Neural progenitor cell (in vitro differentiated cells): Measurements from ENCODE around the gene SERPINB6. TPM values are rescaled to one million over a fixed set of nuclear protein-coding genes. Genes with fewer than 3 reads are reported as not detected.
"Not testable (repeated sequence)": the region's sequence is repeated elsewhere in the genome, so short reads cannot be mapped to it uniquely, and the experiment has no call there.

ENCODE experiments used
- DNase-seq: peaks from one replicate; pipeline ENCODE4 v3.0.0-alpha.2; 2016; ENCODE audit warnings: low spot score
- H2AFZ ChIP-seq: fragments of 200-600 bp; sonication (generic); replicated peaks from 2 replicates; pipeline ENCODE4 v1.6.1; 2016; ENCODE audit warnings: antibody characterized with exemption
- H3F3A ChIP-seq: fragments of 200-600 bp; sonication (generic); 2 replicates; pipeline ENCODE4 v1.6.1; 2016; ENCODE audit warnings: antibody characterized with exemption, low read depth
- H3K27ac ChIP-seq: fragments of 200-600 bp; sonication (generic); 2 replicates; pipeline ENCODE4 v1.5.1; 2016; ENCODE audit warnings: mild to moderate bottlenecking
- H3K27me3 ChIP-seq: fragments of 200-600 bp; sonication (generic); 2 replicates; pipeline ENCODE4 v1.6.1; 2016; ENCODE audit warnings: mild to moderate bottlenecking, moderate library complexity
- H3K36me3 ChIP-seq: fragments of 200-600 bp; sonication (generic); 2 replicates; pipeline ENCODE4 v1.5.1; 2016
- H3K4me1 ChIP-seq: fragments of 200-600 bp; sonication (generic); 2 replicates; pipeline ENCODE4 v1.6.1; 2016; ENCODE audit warnings: mixed run types
- H3K4me2 ChIP-seq: fragments of 200-600 bp; sonication (generic); 2 replicates; pipeline ENCODE4 v1.6.1; 2016
- H3K4me3 ChIP-seq: fragments of 200-600 bp; sonication (generic); 2 replicates; pipeline ENCODE4 v1.5.1; 2016
- H3K79me2 ChIP-seq: fragments of 200-600 bp; sonication (generic); 2 replicates; pipeline ENCODE4 v1.6.1; 2016; ENCODE audit warnings: low read depth
- H3K9ac ChIP-seq: fragments of 200-600 bp; sonication (generic); 2 replicates; pipeline ENCODE4 v1.6.1; 2016
- H3K9me3 ChIP-seq: fragments of 200-600 bp; sonication (generic); 2 replicates; pipeline ENCODE4 v1.5.1; 2016; ENCODE audit warnings: low read depth
- H4K20me1 ChIP-seq: fragments of 200-600 bp; sonication (generic); 2 replicates; pipeline ENCODE4 v1.6.1; 2016; ENCODE audit warnings: low read depth
- H3K27ac Mint-ChIP-seq: 3 replicates; pipeline ENCODE4 v1.8.0; 2021; ENCODE audit warnings: mixed read lengths
- H3K27me3 Mint-ChIP-seq: 2 replicates; pipeline ENCODE4 v1.8.0; 2022; ENCODE audit warnings: low read depth, mild to moderate bottlenecking, inconsistent platforms, moderate library complexity, mixed read lengths; ENCODE audit not compliant: insufficient read depth
- H3K36me3 Mint-ChIP-seq: 3 replicates; pipeline ENCODE4 v1.8.0; 2021; ENCODE audit warnings: mixed read lengths
- H3K4me1 Mint-ChIP-seq: 3 replicates; pipeline ENCODE4 v1.8.0; 2021; ENCODE audit warnings: mixed read lengths
- H3K4me3 Mint-ChIP-seq: 3 replicates; pipeline ENCODE4 v1.8.0; 2021; ENCODE audit warnings: mild to moderate bottlenecking, moderate library complexity, mixed read lengths
- H3K9me3 Mint-ChIP-seq: 3 replicates; pipeline ENCODE4 v1.8.0; 2020; ENCODE audit warnings: mixed read lengths
- EZH2 ChIP-seq: fragments of 200-600 bp; sonication (generic); IDR thresholded peaks from 2 replicates; pipeline ENCODE4 v1.6.1; 2017; ENCODE audit warnings: antibody characterized with exemption, mild to moderate bottlenecking, moderate library complexity
- EZH2phosphoT487 ChIP-seq: fragments of 200-600 bp; sonication (generic); IDR thresholded peaks from 2 replicates; pipeline ENCODE4 v1.6.1; 2017; ENCODE audit warnings: antibody characterized with exemption
- total RNA-seq: library from RNA; depleted of rRNA; stranded (reverse); fragments of >200 nt; gene quantifications from 2 replicates; pipeline ENCODE4 v1.2.3, GENCODE V29; 2015; ENCODE audit warnings: low replicate concordance
- TF ChIP-seq, protein P1 (sequence below): fragments of 200-600 bp; sonication (generic); IDR thresholded peaks from 2 replicates; pipeline ENCODE4 v1.5.1; 2017; ENCODE audit warnings: antibody characterized with exemption, mild to moderate bottlenecking

SERPINB6 gene
- total RNA-seq, 1 donor from 2014 or later: 13.3 TPM

DNA sequence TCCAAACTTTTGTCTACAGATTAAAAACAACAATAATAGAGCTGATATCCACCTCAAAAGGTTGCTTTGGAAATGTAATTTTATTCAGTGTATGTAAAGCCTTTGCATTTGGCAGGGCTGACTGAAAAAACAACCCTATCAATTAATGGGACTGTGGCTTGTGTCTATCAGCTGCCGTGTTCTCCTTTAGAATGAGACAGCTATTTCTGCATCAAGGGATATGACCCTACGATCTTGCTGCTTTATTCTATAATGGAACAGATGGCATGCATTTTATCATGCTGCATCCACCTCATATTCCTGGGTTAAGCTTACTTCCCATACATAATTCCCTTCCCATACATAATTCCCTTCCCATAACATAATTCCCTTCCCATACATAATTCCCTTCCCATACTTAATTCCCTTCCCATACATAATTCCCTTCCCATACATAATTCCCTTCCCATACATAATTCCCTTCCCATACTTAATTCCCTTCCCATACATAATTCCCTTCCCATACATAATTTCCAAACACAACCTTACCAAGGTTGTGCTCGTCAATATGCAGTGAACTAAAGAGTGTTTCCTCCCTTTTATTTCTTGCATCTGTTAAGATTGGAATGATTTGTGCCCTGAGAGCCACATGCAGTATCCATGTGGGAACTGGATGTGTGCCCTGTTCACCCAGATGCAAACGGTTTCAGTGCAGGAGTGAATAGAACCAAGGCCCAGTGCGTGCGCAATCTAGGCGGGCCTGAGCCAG lies 26.8 kb downstream of the SERPINB6 start:
- no peaks in the 10 kb centered on the region for H3F3A ChIP-seq
- H3K4me2 ChIP-seq: no peak overlapping the region
- no peaks in the 10 kb centered on the region for H3K36me3 ChIP-seq
- TF ChIP-seq EZH2: no peak
- TF ChIP-seq, protein P1, sequence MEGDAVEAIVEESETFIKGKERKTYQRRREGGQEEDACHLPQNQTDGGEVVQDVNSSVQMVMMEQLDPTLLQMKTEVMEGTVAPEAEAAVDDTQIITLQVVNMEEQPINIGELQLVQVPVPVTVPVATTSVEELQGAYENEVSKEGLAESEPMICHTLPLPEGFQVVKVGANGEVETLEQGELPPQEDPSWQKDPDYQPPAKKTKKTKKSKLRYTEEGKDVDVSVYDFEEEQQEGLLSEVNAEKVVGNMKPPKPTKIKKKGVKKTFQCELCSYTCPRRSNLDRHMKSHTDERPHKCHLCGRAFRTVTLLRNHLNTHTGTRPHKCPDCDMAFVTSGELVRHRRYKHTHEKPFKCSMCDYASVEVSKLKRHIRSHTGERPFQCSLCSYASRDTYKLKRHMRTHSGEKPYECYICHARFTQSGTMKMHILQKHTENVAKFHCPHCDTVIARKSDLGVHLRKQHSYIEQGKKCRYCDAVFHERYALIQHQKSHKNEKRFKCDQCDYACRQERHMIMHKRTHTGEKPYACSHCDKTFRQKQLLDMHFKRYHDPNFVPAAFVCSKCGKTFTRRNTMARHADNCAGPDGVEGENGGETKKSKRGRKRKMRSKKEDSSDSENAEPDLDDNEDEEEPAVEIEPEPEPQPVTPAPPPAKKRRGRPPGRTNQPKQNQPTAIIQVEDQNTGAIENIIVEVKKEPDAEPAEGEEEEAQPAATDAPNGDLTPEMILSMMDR: no peak
- TF ChIP-seq EZH2phosphoT487: no peak
- H2AFZ ChIP-seq: no peak overlapping the region
- no peaks in the 10 kb centered on the region for H3K27me3 ChIP-seq
- peaks cover 9% of the 10 kb centered on the region for H3K36me3 Mint-ChIP-seq
- no peak overlapping the region for H3K4me3 Mint-ChIP-seq
- no peaks in the 10 kb centered on the region for H3K79me2 ChIP-seq
- H3K9me3 Mint-ChIP-seq: no peaks in the 10 kb centered on the region
- H4K20me1 ChIP-seq: no peaks in the 10 kb centered on the region
- H3K9ac ChIP-seq: no peak overlapping the region
- H3K9me3 ChIP-seq: no peaks in the 10 kb centered on the region
- no peak overlapping the region for H3K27ac ChIP-seq
- H3K4me1 ChIP-seq: peaks cover 4% of the 10 kb centered on the region
- no peak for DNase-seq
- H3K4me3 ChIP-seq: no peak overlapping the region
- peaks cover 4% of the 10 kb centered on the region for H3K4me1 Mint-ChIP-seq
- no peak overlapping the region for H3K27ac Mint-ChIP-seq
- peaks cover 2% of the 10 kb centered on the region for H3K27me3 Mint-ChIP-seq

GRCh38 chr6:2943564-2943955 lies 27.8 kb downstream of the SERPINB6 start:
- no peaks in the 10 kb centered on the region for H3F3A ChIP-seq
- H3K36me3 ChIP-seq: no peaks in the 10 kb centered on the region
- H4K20me1 ChIP-seq: no peaks in the 10 kb centered on the region
- H3K4me1 Mint-ChIP-seq: peaks cover 4% of the 10 kb centered on the region
- no peak overlapping the region for H3K9ac ChIP-seq
- no peak overlapping the region for H2AFZ ChIP-seq
- H3K4me2 ChIP-seq: no peak overlapping the region
- H3K9me3 ChIP-seq: no peaks in the 10 kb centered on the region
- peaks cover 7% of the 10 kb centered on the region for H3K36me3 Mint-ChIP-seq
- H3K79me2 ChIP-seq: no peaks in the 10 kb centered on the region
- H3K4me3 Mint-ChIP-seq: peak overlapping the region; percentile 41
- no peak overlapping the region for H3K27ac Mint-ChIP-seq
- TF ChIP-seq EZH2phosphoT487 (no peak), EZH2 (no peak)
- TF ChIP-seq, protein P1: no peak
- H3K27me3 Mint-ChIP-seq: peaks cover 2% of the 10 kb centered on the region
- peaks cover 4% of the 10 kb centered on the region for H3K4me1 ChIP-seq
- no peaks in the 10 kb centered on the region for H3K27me3 ChIP-seq
- no peak overlapping the region for H3K4me3 ChIP-seq
- no peak overlapping the region for H3K27ac ChIP-seq
- DNase-seq: no peak
- no peaks in the 10 kb centered on the region for H3K9me3 Mint-ChIP-seq

- Histone ChIP-seq H3K4me2 (no peak overlapping the region), H2AFZ (no peak overlapping the region), H3K9me3 (no peaks in the 10 kb centered on the region), H3K4me1 (peaks cover 4% of the 10 kb centered on the region), H3K9ac (no peak overlapping the region), H3K27ac (no peak overlapping the region), H3F3A (no peaks in the 10 kb centered on the region), H3K36me3 (no peaks in the 10 kb centered on the region), H3K79me2 (no peaks in the 10 kb centered on the region), H3K27me3 (no peaks in the 10 kb centered on the region), H3K4me3 (no peak overlapping the region), H4K20me1 (no peaks in the 10 kb centered on the region)
- DNase-seq: no peak
- H3K36me3 Mint-ChIP-seq: peaks cover 3% of the 10 kb centered on the region
- no peaks in the 10 kb centered on the region for H3K9me3 Mint-ChIP-seq
- no peak for TF ChIP-seq EZH2
- TF ChIP-seq, protein P1: no peak
- TF ChIP-seq EZH2phosphoT487: no peak
- peaks cover 4% of the 10 kb centered on the region for H3K4me1 Mint-ChIP-seq
- H3K27ac Mint-ChIP-seq: no peak overlapping the region
- peaks cover 2% of the 10 kb centered on the region for H3K27me3 Mint-ChIP-seq
- H3K4me3 Mint-ChIP-seq: peak overlapping the region; percentile 41
Observed at GRCh38 chr6:2942914-2943563, 28.3 kb downstream of the SERPINB6 start.

- H3F3A ChIP-seq, H3K4me1 Mint-ChIP-seq, H3K27ac Mint-ChIP-seq, H3K4me2 ChIP-seq, H3K9me3 ChIP-seq, H4K20me1 ChIP-seq, H3K27me3 Mint-ChIP-seq, H3K27ac ChIP-seq, H3K79me2 ChIP-seq, H3K36me3 ChIP-seq, H2AFZ ChIP-seq, DNase-seq, H3K4me3 ChIP-seq, H3K36me3 Mint-ChIP-seq, H3K27me3 ChIP-seq, H3K9me3 Mint-ChIP-seq, H3K9ac ChIP-seq, H3K4me1 ChIP-seq, H3K4me3 Mint-ChIP-seq: not testable (repeated sequence)
Observed at GRCh38 chr6:2942116-2942515, 29.3 kb downstream of the SERPINB6 start.
